ENCODE results near the gene CNTN6. TPM values are rescaled to one million over a fixed set of nuclear protein-coding genes. Genes with fewer than 3 reads are reported as not detected.

The CNTN6 gene
- total and polyA plus RNA-seq, 7 donors: 0.04 to 0.71 (median 0.14) TPM; not detected in 4

GRCh38 chr3:1117843-1118473, 25.1 kb downstream of the CNTN6 start:
- H3K27me3 ChIP-seq: no peaks in the 10 kb centered on the region
- H3K9me3 ChIP-seq: no peaks in the 10 kb centered on the region
- intact Hi-C loops (cut with DNase I): no loop called here
- DNase-seq: no peak
- TF ChIP-seq EP300 (IDR thresholded peaks at IDR 0.05) (no peak), POLR2AphosphoS5 (IDR thresholded peaks at IDR 0.05) (no peak), POLR2A (IDR thresholded peaks at IDR 0.05) (no peak), CTCF (IDR thresholded peaks at IDR 0.05) (no peak)
- no peaks in the 10 kb centered on the region for H3K36me3 ChIP-seq
- no peak overlapping the region for H3K4me3 ChIP-seq
- H3K4me1 ChIP-seq: no peaks in the 10 kb centered on the region
- no peak overlapping the region for H3K27ac ChIP-seq
- 85 to 90% methylated on average over 8 of the region's 8 CpGs for WGBS, 2 donors

GRCh38 chr3:1131166-1131565, 38.3 kb downstream of the CNTN6 start:
- no peaks in the 10 kb centered on the region for H3K27me3 ChIP-seq
- WGBS, 2 donors: 43 to 55% methylated on average over 1 of the region's 1 CpG
- H3K27ac ChIP-seq: no peak overlapping the region
- TF ChIP-seq EP300 (IDR thresholded peaks at IDR 0.05): no peak
- TF ChIP-seq POLR2AphosphoS5 (IDR thresholded peaks at IDR 0.05): no peak
- no peak for TF ChIP-seq POLR2A (IDR thresholded peaks at IDR 0.05)
- TF ChIP-seq CTCF (IDR thresholded peaks at IDR 0.05): no peak
- no peak for DNase-seq
- no peaks in the 10 kb centered on the region for H3K4me1 ChIP-seq
- no peaks in the 10 kb centered on the region for H3K9me3 ChIP-seq
- H3K4me3 ChIP-seq: no peak overlapping the region
- no peaks in the 10 kb centered on the region for H3K36me3 ChIP-seq
- intact Hi-C loops (cut with DNase I): no loop called here

- intact Hi-C loops (cut with DNase I): no loop called here
- 66% methylated on average over 2 of the region's 2 CpGs for WGBS, 2 donors
Observed at GRCh38 chr3:1135194-1135593, 42.4 kb downstream of the CNTN6 start.

GRCh38 chr3:1138036-1138435, 45.2 kb downstream of the CNTN6 start:
- intact Hi-C loops (cut with DNase I): no loop called here
- H3K4me3 ChIP-seq: no peak overlapping the region
- TF ChIP-seq POLR2A (IDR thresholded peaks at IDR 0.05) (no peak), CTCF (IDR thresholded peaks at IDR 0.05) (no peak), POLR2AphosphoS5 (IDR thresholded peaks at IDR 0.05) (no peak), EP300 (IDR thresholded peaks at IDR 0.05) (no peak)
- H3K36me3 ChIP-seq: no peaks in the 10 kb centered on the region
- H3K27me3 ChIP-seq: no peaks in the 10 kb centered on the region
- no peaks in the 10 kb centered on the region for H3K9me3 ChIP-seq
- H3K27ac ChIP-seq: no peak overlapping the region
- DNase-seq: no peak
- WGBS, 2 donors: 48 to 87% methylated on average over 2 of the region's 2 CpGs
- no peaks in the 10 kb centered on the region for H3K4me1 ChIP-seq

More at GRCh38 chr3:1135194-1135593, 42.4 kb downstream of the CNTN6 start:
- no peak for DNase-seq
- TF ChIP-seq EP300 (IDR thresholded peaks at IDR 0.05) (no peak), POLR2AphosphoS5 (IDR thresholded peaks at IDR 0.05) (no peak), CTCF (IDR thresholded peaks at IDR 0.05) (no peak), POLR2A (IDR thresholded peaks at IDR 0.05) (no peak)
- no peaks in the 10 kb centered on the region for H3K36me3 ChIP-seq
- H3K4me1 ChIP-seq: no peaks in the 10 kb centered on the region
- no peaks in the 10 kb centered on the region for H3K27me3 ChIP-seq
- no peaks in the 10 kb centered on the region for H3K9me3 ChIP-seq
- no peak overlapping the region for H3K4me3 ChIP-seq
- H3K27ac ChIP-seq: no peak overlapping the region

GRCh38 chr3:1139071-1139470, 46.2 kb downstream of the CNTN6 start:
- TF ChIP-seq EP300 (IDR thresholded peaks at IDR 0.05) (no peak), POLR2A (IDR thresholded peaks at IDR 0.05) (no peak), POLR2AphosphoS5 (IDR thresholded peaks at IDR 0.05) (no peak), CTCF (IDR thresholded peaks at IDR 0.05) (no peak)
- Histone ChIP-seq H3K27ac (no peak overlapping the region), H3K4me1 (no peaks in the 10 kb centered on the region), H3K36me3 (no peaks in the 10 kb centered on the region), H3K4me3 (no peak overlapping the region), H3K9me3 (no peaks in the 10 kb centered on the region), H3K27me3 (no peaks in the 10 kb centered on the region)
- DNase-seq: no peak
- intact Hi-C loops (cut with DNase I): no loop called here
- 0 to 57% methylated on average over 1 of the region's 1 CpG for WGBS, 2 donors
